T-helper 2 cell treated with Interferon-gamma antibody and Interleukin-4, amounts not matched to agents 100 ng/mL and 5 ng/mL, for 36 hours (primary cell): ENCODE results near the gene TECR. TPM values are rescaled to one million over a fixed set of nuclear protein-coding genes. Genes with fewer than 3 reads are reported as not detected.

Source experiments
- intact Hi-C: fragments of 100-400 bp; cut with micrococcal nuclease; formaldehyde crosslinking; loops from one replicate; pipeline ENCODE4 v1.15.1; 2023
- total RNA-seq: library from RNA; stranded (reverse); gene quantifications from 2 replicates; pipeline ENCODE4 v1.2.3, GENCODE V29; 2022

Gene TECR
- total RNA-seq, 1 donor from 2014 or later = 153 TPM

- intact Hi-C loops = loop anchor here (1.0 to 5.0 kb wide), 3 partner anchors 13 to 47 kb away; partner anchors contain the start of gene DNAJB1
Observed at GRCh38 chr19:14505488-14506239, 23.7 kb upstream of the TECR start.

GRCh38 chr19:14507704-14508542 lies 21.5 kb upstream of the TECR start:
- intact Hi-C loops = loop anchor here (2.0 to 5.0 kb wide), 2 partner anchors 15 to 44 kb away; no protein-coding TSS in a partner anchor

- intact Hi-C loops = no loop called here
Observed at GRCh38 chr19:14510311-14511228, 18.8 kb upstream of the TECR start.

- intact Hi-C loops = no loop called here
Observed at GRCh38 chr19:14511229-14511593, 18.2 kb upstream of the TECR start.

- intact Hi-C loops = no loop called here
Observed at GRCh38 chr19:14512406-14512961, 16.9 kb upstream of the TECR start.

GRCh38 chr19:14514215-14514863 lies 15.1 kb upstream of the TECR start:
- intact Hi-C loops = no loop called here

- intact Hi-C loops = no loop called here
Observed at GRCh38 chr19:14515501-14516047, 13.8 kb upstream of the TECR start.

GRCh38 chr19:14516048-14516534 lies 13.3 kb upstream of the TECR start:
- intact Hi-C loops = no loop called here

- intact Hi-C loops = no loop called here
Observed at GRCh38 chr19:14516746-14517438, 12.5 kb upstream of the TECR start.

GRCh38 chr19:14517446-14517839 lies 12.0 kb upstream of the TECR start:
- intact Hi-C loops = no loop called here

- intact Hi-C loops = loop anchor here (1.0 kb wide), 4 partner anchors 11 to 445 kb away; partner anchors contain the start of genes DDX39A and TECR
Observed at GRCh38 chr19:14517840-14518505, 11.4 kb upstream of the TECR start, which contains the start of gene DNAJB1. DNAJB1 (minus strand) TSS chr19:14518397; CDS start chr19:14518349, 48 bp downstream.

- intact Hi-C loops = no loop called here
Observed at GRCh38 chr19:14519245-14519859, 10.0 kb upstream of the TECR start.

- intact Hi-C loops = no loop called here
Observed at GRCh38 chr19:14519860-14520407, 9.5 kb upstream of the TECR start.

- intact Hi-C loops = no loop called here
Observed at GRCh38 chr19:14520543-14520942, 8.9 kb upstream of the TECR start.

- intact Hi-C loops = no loop called here
Observed at GRCh38 chr19:14525729-14526128, 3.7 kb upstream of the TECR start.

GRCh38 chr19:14526423-14526822 lies 3.0 kb upstream of the TECR start:
- intact Hi-C loops = no loop called here

GRCh38 chr19:14528419-14529253 lies 758 bp upstream of the TECR start:
- intact Hi-C loops = loop anchor here (1.0 kb wide), 1 partner anchor 10 kb away; the partner anchor contains the start of gene DNAJB1
